Measurements from ENCODE around the gene UGT2B7. TPM values are rescaled to one million over a fixed set of nuclear protein-coding genes. Genes with fewer than 3 reads are reported as not detected.
A peak's percentile ranks its signal among the peaks of the same experiment; 100 is the strongest.

The UGT2B7 gene
- polyA plus RNA-seq, 1 of the 3 experiments (the other 2 are of a cell fraction), result not detected

DNA sequence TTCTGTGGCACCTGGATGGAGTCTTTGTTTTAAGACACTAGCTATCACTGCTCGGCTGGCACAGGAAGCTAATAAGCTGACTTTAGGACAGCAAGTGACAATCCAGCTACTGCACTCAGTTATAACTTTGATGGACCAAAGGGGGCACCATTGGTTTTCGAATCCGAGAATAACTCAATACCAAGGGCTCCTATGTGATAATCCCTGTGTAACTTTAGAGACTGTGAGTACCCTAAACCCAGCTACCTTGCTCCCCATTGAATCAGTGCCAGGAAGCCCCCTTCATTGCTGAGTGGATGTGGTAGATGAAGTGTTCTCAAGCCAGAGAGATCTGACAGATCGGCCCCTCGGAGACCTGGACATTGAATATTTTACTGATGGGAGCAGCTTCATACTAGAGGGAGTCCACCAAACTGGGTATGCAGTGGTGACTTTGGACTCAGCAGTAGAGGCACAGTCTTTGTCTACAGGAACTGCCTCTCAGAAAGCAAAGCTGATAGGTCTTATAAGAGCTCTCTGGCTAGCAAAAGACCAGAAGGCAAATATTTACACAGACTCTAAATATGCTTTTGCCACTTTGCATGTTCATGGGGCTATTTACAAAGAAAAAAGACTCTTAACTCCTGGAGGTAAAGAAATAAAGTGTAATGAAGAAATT lies 35.5 kb upstream of the UGT2B7 start:
- TF ChIP-seq NRF1 (IDR thresholded peaks at IDR 0.05; ENCODE audit: low read depth, low read length) (no peak), CTCF (IDR thresholded peaks at IDR 0.05) (peak; percentile 26)
- POLR2A ChIA-PET, result no interaction called here
- H3K4me1 ChIP-seq (ENCODE audit: control insufficient read depth in 1 of 2, insufficient read depth in 2 of 2, low read depth in 1 of 2, low read length in 1 of 2), result no peaks in the 10 kb centered on the region
- H3K4me2 ChIP-seq, result no peak overlapping the region
- WGBS (ENCODE audit: low lambda C conversion rate), result 5% methylated on average over 5 of the region's 5 CpGs
- DNase-seq, result no peak
- H3K27ac ChIP-seq (ENCODE audit: low read depth in 2 of 2, low read length in 1 of 2), result no peak overlapping the region
- H3K4me3 ChIP-seq (ENCODE audit: low read depth in 2 of 2, low read length in 1 of 2), result no peak overlapping the region
- H3K27me3 ChIP-seq (ENCODE audit: insufficient read depth), result no peaks in the 10 kb centered on the region; the same call in 1 of the 2 replicates
- no peaks in the 10 kb centered on the region for H3F3A ChIP-seq (replicated peaks; ENCODE audit: insufficient read depth)
- no peaks in the 10 kb centered on the region for H3K36me3 ChIP-seq (replicated peaks in 1 of 2; ENCODE audit: control insufficient read depth in 1 of 2, insufficient read depth in 2 of 2, low read length in 1 of 2)
- CTCF ChIA-PET, result no interaction called here
- no peak overlapping the region for H3K9ac ChIP-seq
- no peaks in the 10 kb centered on the region for H4K20me1 ChIP-seq (ENCODE audit: insufficient read depth)
- no peak overlapping the region for H2AFZ ChIP-seq (ENCODE audit: low read depth)
- H3K9me2 ChIP-seq, result no peaks in the 10 kb centered on the region
- H3K9me3 ChIP-seq, result no peaks in the 10 kb centered on the region
- H3K79me2 ChIP-seq (ENCODE audit: insufficient read depth), result no peaks in the 10 kb centered on the region

DNA sequence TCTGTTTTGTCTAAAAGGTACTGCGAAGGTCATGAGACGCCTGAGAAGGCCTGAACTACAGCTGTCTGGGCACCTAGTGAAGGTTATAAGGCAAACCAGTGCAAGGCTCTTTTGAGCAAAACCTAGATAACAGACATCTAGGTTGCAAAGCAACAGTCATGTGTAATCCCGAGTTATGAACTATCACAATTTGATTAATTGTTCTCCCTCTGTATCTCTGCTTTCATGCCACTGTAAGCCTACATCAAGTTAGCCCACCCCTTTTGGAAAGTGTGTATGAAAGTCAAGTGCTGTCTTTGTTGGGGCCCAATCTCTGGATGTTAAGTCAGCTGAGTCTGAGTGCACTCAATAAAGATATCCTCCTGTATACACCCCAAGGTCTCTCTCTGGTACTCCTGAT lies 31.9 kb upstream of the UGT2B7 start:
- no peak for TF ChIP-seq RXRA (IDR thresholded peaks at IDR 0.05; ENCODE audit: borderline replicate concordance, low read depth)
- TF ChIP-seq, protein P1, sequence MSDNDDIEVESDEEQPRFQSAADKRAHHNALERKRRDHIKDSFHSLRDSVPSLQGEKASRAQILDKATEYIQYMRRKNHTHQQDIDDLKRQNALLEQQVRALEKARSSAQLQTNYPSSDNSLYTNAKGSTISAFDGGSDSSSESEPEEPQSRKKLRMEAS (IDR thresholded peaks at IDR 0.05; ENCODE audit: low read depth), result no peak
- TF ChIP-seq CHD2 (IDR thresholded peaks at IDR 0.05; ENCODE audit: low read length, partially characterized antibody), result no peak
- no peak for TF ChIP-seq FOXM1 (IDR thresholded peaks at IDR 0.05; ENCODE audit: low read depth)
- no peak for TF ChIP-seq FOXJ3 (CRISPR knock-in tag; IDR thresholded peaks at IDR 0.05)
- TF ChIP-seq MEF2A (IDR thresholded peaks at IDR 0.05; ENCODE audit: borderline replicate concordance, low read depth), result no peak
- TF ChIP-seq RCOR1 (IDR thresholded peaks at IDR 0.05; ENCODE audit: low read length), result no peak
- H3K36me3 ChIP-seq (replicated peaks in 1 of 2; ENCODE audit: control insufficient read depth in 1 of 2, insufficient read depth in 2 of 2, low read length in 1 of 2), result no peaks in the 10 kb centered on the region
- ChIA-PET CTCF (no interaction called here), POLR2A (no interaction called here)
- H3K27ac ChIP-seq (ENCODE audit: low read depth in 2 of 2, low read length in 1 of 2), result no peak overlapping the region
- 8% methylated on average over 3 of the region's 3 CpGs for WGBS (ENCODE audit: low lambda C conversion rate)
- no peak overlapping the region for H3K4me2 ChIP-seq
- no peaks in the 10 kb centered on the region for H3K4me1 ChIP-seq (ENCODE audit: control insufficient read depth in 1 of 2, insufficient read depth in 2 of 2, low read depth in 1 of 2, low read length in 1 of 2)
- no peaks in the 10 kb centered on the region for H4K20me1 ChIP-seq (ENCODE audit: insufficient read depth)
- H3K9me3 ChIP-seq, result no peaks in the 10 kb centered on the region
- no peaks in the 10 kb centered on the region for H3K9me2 ChIP-seq
- no peaks in the 10 kb centered on the region for H3K79me2 ChIP-seq (ENCODE audit: insufficient read depth)
- no peak for DNase-seq
- no peak overlapping the region for H2AFZ ChIP-seq (ENCODE audit: low read depth)
- H3K27me3 ChIP-seq (ENCODE audit: insufficient read depth), result no peaks in the 10 kb centered on the region; the same call in 1 of the 2 replicates
- H3K9ac ChIP-seq, result no peak overlapping the region
- no peaks in the 10 kb centered on the region for H3F3A ChIP-seq (replicated peaks; ENCODE audit: insufficient read depth)
- no peak overlapping the region for H3K4me3 ChIP-seq (ENCODE audit: low read depth in 2 of 2, low read length in 1 of 2)

GRCh38 chr4:69066945-69067344 lies 29.3 kb upstream of the UGT2B7 start:
- no peak overlapping the region for H3K9ac ChIP-seq
- TF ChIP-seq CHD2 (IDR thresholded peaks at IDR 0.05; ENCODE audit: low read length, partially characterized antibody), result no peak
- TF ChIP-seq EZH2phosphoT487 (IDR thresholded peaks at IDR 0.05; ENCODE audit: borderline replicate concordance, low read depth), result no peak
- TF ChIP-seq EP300 (IDR thresholded peaks at IDR 0.05; ENCODE audit: borderline replicate concordance in 1 of 2, low read depth in 1 of 2, low read length in 1 of 2), result no peak
- no peak for TF ChIP-seq RCOR1 (IDR thresholded peaks at IDR 0.05; ENCODE audit: low read length)
- TF ChIP-seq NFIC (IDR thresholded peaks at IDR 0.05; ENCODE audit: borderline replicate concordance), result no peak
- no peak for TF ChIP-seq FOXM1 (IDR thresholded peaks at IDR 0.05; ENCODE audit: low read depth)
- no peaks in the 10 kb centered on the region for H3K9me3 ChIP-seq
- H3K4me2 ChIP-seq, result no peak overlapping the region
- H3K9me2 ChIP-seq, result no peaks in the 10 kb centered on the region
- ChIA-PET CTCF (no interaction called here), POLR2A (no interaction called here)
- H3K4me1 ChIP-seq (ENCODE audit: control insufficient read depth in 1 of 2, insufficient read depth in 2 of 2, low read depth in 1 of 2, low read length in 1 of 2), result no peaks in the 10 kb centered on the region
- no peaks in the 10 kb centered on the region for H3F3A ChIP-seq (replicated peaks; ENCODE audit: insufficient read depth)
- no peaks in the 10 kb centered on the region for H4K20me1 ChIP-seq (ENCODE audit: insufficient read depth)
- H3K27me3 ChIP-seq (ENCODE audit: insufficient read depth), result no peaks in the 10 kb centered on the region; the same call in 1 of the 2 replicates
- no peak overlapping the region for H2AFZ ChIP-seq (ENCODE audit: low read depth)
- DNase-seq, result no peak
- H3K36me3 ChIP-seq (replicated peaks in 1 of 2; ENCODE audit: control insufficient read depth in 1 of 2, insufficient read depth in 2 of 2, low read length in 1 of 2), result no peaks in the 10 kb centered on the region
- H3K27ac ChIP-seq (ENCODE audit: low read depth in 2 of 2, low read length in 1 of 2), result no peak overlapping the region
- H3K79me2 ChIP-seq (ENCODE audit: insufficient read depth), result no peaks in the 10 kb centered on the region
- no peak overlapping the region for H3K4me3 ChIP-seq (ENCODE audit: low read depth in 2 of 2, low read length in 1 of 2)

Measured in SK-N-SH (cell line).